ENCODE measurements around the gene PLXNB1.
A peak's percentile ranks its signal among the peaks of the same experiment; 100 is the strongest.

Gene PLXNB1

GRCh38 chr3:48439820-48440589, 10.1 kb upstream of the PLXNB1 start, which contains the start of the genes CCDC51 and TMA7:
TSS of gene CCDC51 (minus strand) at chr3:48440119. CDS start at chr3:48435128, 4,991 bp downstream.
TSS of gene TMA7 (plus strand) at chr3:48440257. CDS start at chr3:48440297, 40 bp downstream.
- Histone ChIP-seq H3K9ac (ENCODE audit: low read length) (peak within 1 kb of the TSS; percentile 75), H3K4me3 (ENCODE audit: low read depth in 1 of 2, low read length in 2 of 2) (peak within 1 kb of the TSS; percentile 91 to 92), H3K9me3 (ENCODE audit: low read length) (no peaks in the 10 kb centered on the region), H3K27me3 (ENCODE audit: control insufficient read depth in 1 of 2, insufficient read depth in 2 of 2, low read length in 2 of 2) (no peaks in the 10 kb centered on the region), H3K27ac (ENCODE audit: low read depth, low read length) (peak within 1 kb of the TSS; percentile 91), H3K4me1 (ENCODE audit: insufficient read depth, low read length) (peaks cover 25% of the 10 kb centered on the region), H3K36me3 (ENCODE audit: insufficient read depth, low read length) (peaks cover 27% of the 10 kb centered on the region)

GRCh38 chr3:48437812-48438211, 7.9 kb upstream of the PLXNB1 start:
- Histone ChIP-seq H3K4me3 (ENCODE audit: low read depth in 1 of 2, low read length in 2 of 2) (no peak overlapping the region), H3K27me3 (ENCODE audit: control insufficient read depth in 1 of 2, insufficient read depth in 2 of 2, low read length in 2 of 2) (no peaks in the 10 kb centered on the region), H3K9ac (ENCODE audit: low read length) (no peak overlapping the region), H3K4me1 (ENCODE audit: insufficient read depth, low read length) (peaks cover 25% of the 10 kb centered on the region), H3K9me3 (ENCODE audit: low read length) (no peaks in the 10 kb centered on the region), H3K27ac (ENCODE audit: low read depth, low read length) (no peak overlapping the region), H3K36me3 (ENCODE audit: insufficient read depth, low read length) (peaks cover 17% of the 10 kb centered on the region)

GRCh38 chr3:48436855-48437254, 7.0 kb upstream of the PLXNB1 start:
- Histone ChIP-seq H3K27me3 (ENCODE audit: control insufficient read depth in 1 of 2, insufficient read depth in 2 of 2, low read length in 2 of 2) (no peaks in the 10 kb centered on the region), H3K4me1 (ENCODE audit: insufficient read depth, low read length) (peaks cover 22% of the 10 kb centered on the region), H3K4me3 (ENCODE audit: low read depth in 1 of 2, low read length in 2 of 2) (no peak overlapping the region), H3K27ac (ENCODE audit: low read depth, low read length) (no peak overlapping the region), H3K9me3 (ENCODE audit: low read length) (no peaks in the 10 kb centered on the region), H3K9ac (ENCODE audit: low read length) (no peak overlapping the region), H3K36me3 (ENCODE audit: insufficient read depth, low read length) (peaks cover 19% of the 10 kb centered on the region)

GRCh38 chr3:48436477-48436787, 6.5 kb upstream of the PLXNB1 start:
- Histone ChIP-seq H3K4me3 (ENCODE audit: low read depth in 1 of 2, low read length in 2 of 2) (no peak overlapping the region), H3K9ac (ENCODE audit: low read length) (no peak overlapping the region), H3K36me3 (ENCODE audit: insufficient read depth, low read length) (peaks cover 15% of the 10 kb centered on the region), H3K27me3 (ENCODE audit: control insufficient read depth in 1 of 2, insufficient read depth in 2 of 2, low read length in 2 of 2) (no peaks in the 10 kb centered on the region), H3K9me3 (ENCODE audit: low read length) (no peaks in the 10 kb centered on the region), H3K4me1 (ENCODE audit: insufficient read depth, low read length) (peaks cover 18% of the 10 kb centered on the region), H3K27ac (ENCODE audit: low read depth, low read length) (no peak overlapping the region)

- Histone ChIP-seq H3K27me3 (ENCODE audit: control insufficient read depth in 1 of 2, insufficient read depth in 2 of 2, low read length in 2 of 2) (no peaks in the 10 kb centered on the region), H3K9me3 (ENCODE audit: low read length) (no peaks in the 10 kb centered on the region), H3K4me1 (ENCODE audit: insufficient read depth, low read length) (peaks cover 13% of the 10 kb centered on the region), H3K4me3 (ENCODE audit: low read depth in 1 of 2, low read length in 2 of 2) (no peak overlapping the region), H3K9ac (ENCODE audit: low read length) (no peak overlapping the region), H3K36me3 (ENCODE audit: insufficient read depth, low read length) (peaks cover 14% of the 10 kb centered on the region), H3K27ac (ENCODE audit: low read depth, low read length) (peak overlapping the region; percentile 28)
Measured at GRCh38 chr3:48435774-48436476, 6.0 kb upstream of the PLXNB1 start.

GRCh38 chr3:48435223-48435595, 5.3 kb upstream of the PLXNB1 start:
- H3K9ac ChIP-seq (ENCODE audit: low read length): no peak overlapping the region
- no peaks in the 10 kb centered on the region for H3K9me3 ChIP-seq (ENCODE audit: low read length)
- H3K4me3 ChIP-seq (ENCODE audit: low read depth in 1 of 2, low read length in 2 of 2): no peak overlapping the region
- peak overlapping the region; percentile 28 for H3K27ac ChIP-seq (ENCODE audit: low read depth, low read length)
- H3K36me3 ChIP-seq (ENCODE audit: insufficient read depth, low read length): peaks cover 14% of the 10 kb centered on the region
- no peaks in the 10 kb centered on the region for H3K27me3 ChIP-seq (ENCODE audit: control insufficient read depth in 1 of 2, insufficient read depth in 2 of 2, low read length in 2 of 2)
- H3K4me1 ChIP-seq (ENCODE audit: insufficient read depth, low read length): peaks cover 17% of the 10 kb centered on the region

- Histone ChIP-seq H3K4me3 (ENCODE audit: low read depth in 1 of 2, low read length in 2 of 2) (no peak overlapping the region), H3K4me1 (ENCODE audit: insufficient read depth, low read length) (peaks cover 20% of the 10 kb centered on the region), H3K9ac (ENCODE audit: low read length) (no peak overlapping the region), H3K27ac (ENCODE audit: low read depth, low read length) (peak overlapping the region; percentile 28), H3K9me3 (ENCODE audit: low read length) (no peaks in the 10 kb centered on the region), H3K27me3 (ENCODE audit: control insufficient read depth in 1 of 2, insufficient read depth in 2 of 2, low read length in 2 of 2) (no peaks in the 10 kb centered on the region), H3K36me3 (ENCODE audit: insufficient read depth, low read length) (peaks cover 14% of the 10 kb centered on the region)
Measured at GRCh38 chr3:48434591-48435222, 4.8 kb upstream of the PLXNB1 start.

GRCh38 chr3:48433472-48434118, 3.7 kb upstream of the PLXNB1 start:
- Histone ChIP-seq H3K27me3 (ENCODE audit: control insufficient read depth in 1 of 2, insufficient read depth in 2 of 2, low read length in 2 of 2) (no peaks in the 10 kb centered on the region), H3K4me1 (ENCODE audit: insufficient read depth, low read length) (peaks cover 15% of the 10 kb centered on the region), H3K9ac (ENCODE audit: low read length) (no peak overlapping the region), H3K36me3 (ENCODE audit: insufficient read depth, low read length) (peaks cover 14% of the 10 kb centered on the region), H3K4me3 (ENCODE audit: low read depth in 1 of 2, low read length in 2 of 2) (no peak overlapping the region), H3K9me3 (ENCODE audit: low read length) (no peaks in the 10 kb centered on the region), H3K27ac (ENCODE audit: low read depth, low read length) (peak overlapping the region; percentile 25)

- Histone ChIP-seq H3K4me3 (ENCODE audit: low read depth in 1 of 2, low read length in 2 of 2) (no peak overlapping the region), H3K36me3 (ENCODE audit: insufficient read depth, low read length) (peaks cover 14% of the 10 kb centered on the region), H3K9ac (ENCODE audit: low read length) (no peak overlapping the region), H3K4me1 (ENCODE audit: insufficient read depth, low read length) (peaks cover 21% of the 10 kb centered on the region), H3K27me3 (ENCODE audit: control insufficient read depth in 1 of 2, insufficient read depth in 2 of 2, low read length in 2 of 2) (no peaks in the 10 kb centered on the region), H3K27ac (ENCODE audit: low read depth, low read length) (no peak overlapping the region), H3K9me3 (ENCODE audit: low read length) (no peaks in the 10 kb centered on the region)
Measured at GRCh38 chr3:48432411-48433371, 2.8 kb upstream of the PLXNB1 start.

- no peak overlapping the region for H3K4me3 ChIP-seq (ENCODE audit: low read depth in 1 of 2, low read length in 2 of 2)
- H3K4me1 ChIP-seq (ENCODE audit: insufficient read depth, low read length): peaks cover 34% of the 10 kb centered on the region
- H3K27ac ChIP-seq (ENCODE audit: low read depth, low read length): no peak overlapping the region
- H3K36me3 ChIP-seq (ENCODE audit: insufficient read depth, low read length): peaks cover 14% of the 10 kb centered on the region
- no peaks in the 10 kb centered on the region for H3K27me3 ChIP-seq (ENCODE audit: control insufficient read depth in 1 of 2, insufficient read depth in 2 of 2, low read length in 2 of 2)
- H3K9me3 ChIP-seq (ENCODE audit: low read length): no peaks in the 10 kb centered on the region
- no peak overlapping the region for H3K9ac ChIP-seq (ENCODE audit: low read length)
Measured at GRCh38 chr3:48431224-48432029, 1.5 kb upstream of the PLXNB1 start.
